ENCODE data around the gene LGALS3BP. TPM values are rescaled to one million over a fixed set of nuclear protein-coding genes. Genes with fewer than 3 reads are reported as not detected.

Gene LGALS3BP
- total RNA-seq, 1 donor from 2014 or later = 147 TPM

DNA sequence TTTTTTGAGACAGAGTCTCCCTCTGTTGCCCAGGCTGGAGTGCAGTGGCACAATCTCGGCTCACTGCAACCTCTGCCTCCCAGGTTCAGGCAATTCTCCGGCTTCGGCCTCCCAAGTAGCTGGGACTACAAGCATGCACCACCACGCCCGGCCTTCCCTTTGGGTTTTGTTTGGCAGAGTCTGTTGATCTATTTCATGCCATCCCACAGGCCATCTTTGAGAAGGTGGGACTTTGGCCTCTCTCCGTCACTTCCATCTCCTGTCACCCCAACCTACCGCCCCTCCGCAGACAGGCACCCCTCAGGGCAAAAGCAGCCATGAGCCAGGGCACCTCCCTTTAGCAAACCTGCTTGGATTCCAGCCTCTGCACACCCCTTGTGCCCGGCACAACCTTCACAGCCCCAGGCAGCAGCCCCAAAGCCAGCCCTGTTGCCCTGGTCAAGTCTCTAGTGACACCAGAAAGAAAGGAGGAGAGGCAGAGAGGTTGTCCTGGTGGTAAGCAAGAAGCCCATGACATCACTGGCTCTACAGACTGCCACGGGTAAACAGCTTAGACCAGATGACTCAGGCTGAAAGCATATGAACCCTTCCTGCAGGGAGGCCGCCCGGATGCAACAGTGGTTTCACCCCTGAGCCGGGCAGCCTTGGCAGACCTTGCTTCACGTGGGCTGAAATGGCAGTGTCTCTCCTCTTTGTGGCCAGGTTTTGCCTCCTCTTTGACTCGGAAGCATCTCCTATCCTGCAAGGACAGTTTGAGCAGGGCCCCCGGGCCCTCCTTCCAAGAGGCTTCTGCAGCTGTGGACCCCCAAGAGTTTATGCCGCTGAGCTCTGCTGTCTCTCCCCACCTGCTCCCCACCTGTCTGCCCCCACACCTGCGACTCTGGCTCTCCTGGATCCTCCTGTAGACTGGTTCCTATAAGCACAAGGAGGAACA is 46.4 kb downstream of the LGALS3BP start:
- DNase-seq (ENCODE audit: low spot score) = no peak
- intact Hi-C loops (cut with DNase I) = no loop called here
- ATAC-seq = peak; percentile 54

DNA sequence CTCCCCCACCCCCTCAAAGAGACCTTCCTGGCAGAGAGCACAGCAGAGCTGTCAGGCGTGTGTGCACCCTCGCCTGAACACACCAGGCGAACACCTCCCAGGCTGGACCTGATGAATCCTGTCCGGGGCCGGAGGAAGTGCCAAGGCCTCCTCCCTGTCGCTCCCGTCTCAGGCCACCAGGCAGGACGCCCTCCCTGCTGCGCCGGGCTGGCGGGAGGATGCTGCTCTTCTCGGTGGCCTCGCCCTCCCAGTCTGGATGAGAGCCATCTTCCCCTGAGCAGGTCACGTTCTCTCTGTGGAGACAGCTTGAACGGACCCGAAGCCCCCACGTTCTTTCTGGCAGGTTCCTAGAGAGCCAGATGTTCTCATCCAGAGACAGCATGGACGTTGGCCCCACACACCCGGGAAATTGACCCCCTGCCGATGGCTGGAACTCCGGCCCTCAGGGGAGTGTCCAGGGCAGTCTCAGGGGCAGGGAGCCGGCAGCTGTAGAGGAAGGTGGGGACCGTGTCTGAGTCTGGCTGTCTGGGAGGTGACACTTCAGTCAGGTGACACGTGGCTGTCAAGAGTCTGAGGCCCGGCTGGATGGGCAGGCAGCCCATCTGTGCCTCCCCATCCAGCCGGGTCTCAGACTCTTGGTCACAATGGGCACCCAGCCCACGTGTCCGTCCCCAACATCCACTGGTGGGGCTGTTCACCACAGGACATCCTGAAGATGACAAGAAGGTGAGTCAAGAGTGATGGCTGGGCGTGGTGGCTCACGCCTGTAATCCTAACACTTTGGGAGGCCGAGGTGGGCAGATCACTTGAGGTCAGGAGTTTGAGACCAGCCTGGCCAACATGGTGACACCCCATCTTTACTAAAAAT is 49.6 kb downstream of the LGALS3BP start:
- intact Hi-C loops (cut with DNase I) = loop anchor here (10.0 kb wide), 1 partner anchor 55 kb away; no protein-coding TSS in a partner anchor
- ATAC-seq (no peak), DNase-seq (ENCODE audit: low spot score) (no peak)

- ATAC-seq (peak; percentile 90), DNase-seq (ENCODE audit: low spot score) (peak; percentile 90)
- intact Hi-C loops (cut with DNase I) = loop anchor here (10.0 kb wide), 1 partner anchor 51 kb away; no protein-coding TSS in a partner anchor
These were observed 53.8 kb downstream of the LGALS3BP start for GRCh38 chr17:78925662-78926555.

DNA sequence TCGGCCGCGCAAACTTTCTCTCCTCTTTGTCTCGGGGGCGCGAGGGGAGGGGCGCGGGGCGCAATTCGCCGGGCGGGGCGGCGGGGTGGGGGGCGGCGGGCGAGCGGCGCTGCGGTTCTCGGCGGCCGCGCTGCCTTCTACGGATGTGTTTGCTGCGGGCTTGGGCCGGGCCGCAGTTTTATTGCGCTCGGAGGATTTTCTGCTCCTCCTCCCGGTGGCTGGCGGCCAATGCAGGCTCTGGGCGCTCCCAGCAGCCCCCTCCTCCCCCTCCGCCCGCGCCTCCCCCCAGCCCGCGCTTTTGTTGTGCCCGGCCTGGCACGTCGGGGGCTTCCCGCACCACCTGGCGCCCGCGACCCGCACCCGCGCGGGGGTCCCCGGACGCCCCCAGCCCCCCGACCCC is 54.5 kb downstream of the LGALS3BP start, which contains the start of gene TIMP2:
TSS of gene TIMP2 (minus strand) at position 154 of the 400 bp plus-strand sequence. CDS start 299 bp downstream, outside the sequence.
- intact Hi-C loops (cut with DNase I) = loop anchor here (10.0 kb wide), 1 partner anchor 50 kb away; no protein-coding TSS in a partner anchor
- DNase-seq (ENCODE audit: low spot score) (peak; percentile 97), ATAC-seq (peak; percentile 58)

DNA sequence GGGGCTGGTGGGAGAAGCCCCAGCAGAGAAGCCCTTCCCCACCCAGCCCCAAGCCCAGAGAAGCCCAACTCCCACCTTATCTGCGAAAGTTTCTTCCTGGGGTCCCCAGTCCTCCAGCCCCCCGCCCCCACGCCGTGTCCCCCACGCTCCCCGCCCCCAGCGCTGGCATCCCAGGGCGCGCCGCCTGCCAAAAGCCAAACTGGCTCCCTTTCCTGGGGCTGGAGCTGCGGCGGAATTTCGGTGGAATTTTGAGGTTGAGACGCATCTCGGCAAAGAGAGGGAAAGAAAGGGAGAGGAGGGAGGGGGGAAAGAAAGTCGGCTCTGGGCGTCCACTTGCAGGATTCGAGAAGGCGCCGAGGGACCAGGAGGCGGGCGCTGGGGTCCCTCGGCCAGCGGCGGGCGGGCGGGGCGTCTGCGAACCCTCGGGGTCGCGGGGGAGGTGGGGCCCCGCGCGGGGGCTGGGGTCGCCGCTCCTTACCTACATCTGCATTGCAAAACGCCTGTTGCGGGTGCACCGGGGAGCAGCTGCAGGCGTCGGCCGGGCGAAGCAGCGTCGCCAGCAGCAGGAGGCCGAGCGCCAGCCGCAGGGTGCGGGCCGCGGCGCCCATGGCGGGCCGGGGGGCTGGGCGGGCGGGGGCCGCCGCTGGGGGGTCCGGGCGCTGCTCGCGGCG is 55.1 kb downstream of the LGALS3BP start:
- no peak for ATAC-seq
- intact Hi-C loops (cut with DNase I) = loop anchor here (10.0 kb wide), 1 partner anchor 50 kb away; no protein-coding TSS in a partner anchor
- no peak for DNase-seq (ENCODE audit: low spot score)

DNA sequence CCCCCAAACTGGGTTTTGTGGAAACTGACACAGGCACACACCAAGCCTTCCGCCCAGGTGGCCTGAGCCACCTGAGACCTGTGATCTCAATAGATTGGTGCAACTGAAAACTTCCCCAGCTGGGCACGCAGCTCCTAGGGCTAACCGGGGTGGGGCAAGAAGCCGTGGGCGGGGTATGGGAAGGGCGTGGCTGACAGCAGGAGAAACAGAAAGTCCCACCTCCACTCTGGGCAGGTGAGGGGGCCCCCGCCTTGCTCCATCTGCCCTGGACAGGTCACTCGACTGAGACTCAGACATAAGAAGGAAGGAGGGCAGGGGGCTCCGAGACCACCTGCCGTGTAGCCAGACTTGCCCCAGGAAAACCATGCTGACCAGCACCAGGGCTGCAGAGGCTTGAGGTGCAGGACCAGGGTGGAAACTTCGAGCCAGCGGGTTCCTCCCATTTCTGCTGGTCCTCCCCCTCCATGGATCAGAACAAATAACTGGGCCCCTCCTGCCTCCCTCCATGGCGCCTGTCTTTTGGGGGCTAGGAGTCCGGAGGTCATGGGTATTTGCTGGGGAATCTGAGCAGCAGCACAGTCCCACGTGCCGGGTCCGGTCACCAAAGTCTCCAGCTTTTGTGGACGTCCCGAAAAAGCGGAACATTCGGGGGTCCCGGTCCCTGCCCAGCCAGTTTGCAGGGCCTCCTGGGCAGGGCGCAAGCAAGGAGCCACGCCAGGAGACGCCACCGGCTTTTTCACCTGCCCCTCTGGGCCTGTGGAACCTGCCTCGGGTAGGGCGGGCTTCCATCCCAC is 55.9 kb downstream of the LGALS3BP start:
- DNase-seq (ENCODE audit: low spot score) (peak; percentile 87), ATAC-seq (no peak)
- intact Hi-C loops (cut with DNase I) = loop anchor here (10.0 kb wide), 1 partner anchor 49 kb away; no protein-coding TSS in a partner anchor

DNA sequence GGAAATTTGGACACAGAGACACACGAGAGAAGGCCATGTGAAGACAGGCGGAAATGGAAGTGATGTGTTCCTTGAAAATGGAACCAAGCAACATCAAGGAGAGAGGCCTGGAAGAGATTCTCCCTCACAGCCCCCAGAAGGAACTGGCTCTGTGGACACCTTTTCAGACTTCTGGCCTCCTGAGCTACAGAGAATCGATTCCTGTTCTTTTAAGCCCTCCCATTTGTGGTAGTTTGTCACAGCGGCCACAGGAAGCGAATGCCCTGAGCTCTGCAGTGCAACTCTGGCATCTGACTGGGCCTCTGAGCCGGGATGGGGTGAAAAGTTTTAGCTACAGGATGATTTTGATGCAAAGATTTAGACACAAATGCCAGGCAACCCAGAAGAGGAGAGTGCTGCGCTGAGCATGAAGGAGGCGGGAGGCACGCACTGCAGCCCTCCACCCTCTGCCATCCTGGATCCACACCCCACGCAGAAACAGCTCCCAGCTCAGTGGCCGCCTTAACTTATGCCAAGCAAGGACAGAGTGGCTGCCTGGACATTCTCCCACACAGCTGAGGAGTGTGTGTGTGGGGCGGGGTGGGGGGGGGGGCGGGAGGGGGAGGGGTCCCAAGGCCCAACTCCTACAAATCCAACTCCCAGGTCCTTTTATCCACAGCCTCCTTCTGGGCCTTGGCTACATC is 56.8 kb downstream of the LGALS3BP start:
- intact Hi-C loops (cut with DNase I) = loop anchor here (10.0 kb wide), 1 partner anchor 48 kb away; no protein-coding TSS in a partner anchor
- ATAC-seq = no peak

DNA sequence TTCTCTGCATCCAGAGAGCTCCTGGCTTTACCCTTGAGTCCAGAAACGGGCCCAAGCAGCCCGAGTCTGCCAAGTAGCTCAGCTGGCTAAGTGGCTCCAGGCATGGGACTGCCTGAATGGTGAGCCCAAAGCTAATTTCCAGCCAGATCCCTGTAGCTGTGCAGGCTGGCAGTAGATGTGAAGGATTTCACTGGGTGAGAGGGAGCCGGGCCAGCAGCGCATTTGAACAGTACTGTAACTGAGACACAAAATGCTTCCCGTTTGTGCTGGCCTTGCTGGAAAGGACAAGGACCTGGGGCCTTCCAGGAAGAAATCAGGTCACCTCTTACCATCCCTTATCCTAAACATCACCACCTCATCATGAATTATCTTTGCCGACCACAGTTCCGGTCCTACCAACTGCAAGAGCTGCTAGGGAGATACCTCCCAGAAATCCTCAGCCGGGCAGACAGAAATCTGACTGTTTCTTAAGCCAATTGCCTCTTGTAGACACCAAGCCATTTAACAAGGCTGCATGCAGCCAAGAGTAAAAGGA is 58.2 kb downstream of the LGALS3BP start:
- ATAC-seq (peak; percentile 1), DNase-seq (ENCODE audit: low spot score) (peak; percentile 65)
- intact Hi-C loops (cut with DNase I) = loop anchor here (10.0 kb wide), 1 partner anchor 47 kb away; no protein-coding TSS in a partner anchor

More for the DNA sequence above, 56.8 kb downstream of the LGALS3BP start:
- no peak for DNase-seq (ENCODE audit: low spot score)

Other genes with a start within 250 kb of the LGALS3BP start
- 75.9 TPM for gene CYTH1, start 197.7 kb downstream of the LGALS3BP start, total RNA-seq
- 109 TPM for gene USP36, start 139.1 kb downstream of the LGALS3BP start, total RNA-seq
- 16.7 TPM for gene CEP295NL, start 76.7 kb downstream of the LGALS3BP start, total RNA-seq
- gene TIMP2, start 54.5 kb downstream of the LGALS3BP start, total RNA-seq = 720 TPM
- gene CANT1, start 29.8 kb upstream of the LGALS3BP start, total RNA-seq = 28.9 TPM
- gene C1QTNF1, start 44.2 kb upstream of the LGALS3BP start, total RNA-seq = 22.6 TPM
- 57.3 TPM for gene ENGASE, start 94.9 kb upstream of the LGALS3BP start, total RNA-seq